Upper lobe of right lung (tissue), 1 donor: ENCODE data around the gene PRKN. TPM values are rescaled to one million over a fixed set of nuclear protein-coding genes. Genes with fewer than 3 reads are reported as not detected.
A peak's percentile ranks its signal among the peaks of the same experiment; 100 is the strongest.

Source experiments
- ATAC-seq: fragments of 200-7000 bp; cut with Tn5 transposase; one replicate; pipeline ENCODE4 v1.9.1; 2020; ENCODE audit warnings: mild to moderate bottlenecking, moderate library complexity
- DNase-seq: peaks from one replicate; pipeline ENCODE4 v3.0.0-alpha.2; 2020
- H3K27ac ChIP-seq: fragments of 200-600 bp; one replicate; pipeline ENCODE4 v1.8.0; 2022
- H3K27me3 ChIP-seq: fragments of 200-600 bp; one replicate; pipeline ENCODE4 v1.8.0; 2022; ENCODE audit warnings: mild to moderate bottlenecking
- H3K36me3 ChIP-seq: fragments of 200-600 bp; one replicate; pipeline ENCODE4 v1.8.0; 2022
- H3K4me1 ChIP-seq: fragments of 200-600 bp; one replicate; pipeline ENCODE4 v1.8.0; 2022
- H3K4me3 ChIP-seq: fragments of 200-600 bp; one replicate; pipeline ENCODE4 v1.8.0; 2022; ENCODE audit warnings: mild to moderate bottlenecking
- H3K9me3 ChIP-seq: fragments of 200-600 bp; one replicate; pipeline ENCODE4 v1.8.0; 2022
- CTCF ChIP-seq: fragments of 200-600 bp; IDR thresholded peaks from one replicate; pipeline ENCODE4 v1.8.0; 2022; ENCODE audit warnings: antibody characterized with exemption
- intact Hi-C: fragments of 100-400 bp; cut with DNase I; formaldehyde crosslinking; loops from one replicate; pipeline ENCODE4 v1.11.0; 2022
- total RNA-seq: library from RNA; stranded (reverse); fragmentation: NEBNext Ultra II Directional; extraction: Animal tissue kit (Norgen Biotek cat#: 25700); gene quantifications from one replicate; pipeline ENCODE4 v1.2.1, GENCODE V29; 2021
- donor health status: DM: no; HTN: yes; CAD: no; lungs with severe emphysema.

Gene PRKN
- total RNA-seq, 1 donor from 2014 or later = 2.7 TPM

- DNase-seq (no peak), ATAC-seq (no peak)
- no peak overlapping the region for H3K27ac ChIP-seq
- no peaks in the 10 kb centered on the region for H3K4me1 ChIP-seq
- TF ChIP-seq CTCF = no peak
- intact Hi-C loops = no loop called here
- H3K36me3 ChIP-seq = no peaks in the 10 kb centered on the region
- H3K27me3 ChIP-seq = no peaks in the 10 kb centered on the region
- H3K9me3 ChIP-seq = no peaks in the 10 kb centered on the region
- no peak overlapping the region for H3K4me3 ChIP-seq
Measured at GRCh38 chr6:162463576-162463975, 264.0 kb downstream of the PRKN start.

- ATAC-seq (no peak), DNase-seq (no peak)
- H3K4me3 ChIP-seq = no peak overlapping the region
- no peaks in the 10 kb centered on the region for H3K27me3 ChIP-seq
- no peaks in the 10 kb centered on the region for H3K9me3 ChIP-seq
- TF ChIP-seq CTCF = no peak
- no peaks in the 10 kb centered on the region for H3K36me3 ChIP-seq
- intact Hi-C loops = no loop called here
- H3K4me1 ChIP-seq = no peaks in the 10 kb centered on the region
- no peak overlapping the region for H3K27ac ChIP-seq
Measured at GRCh38 chr6:162459985-162460384, 267.6 kb downstream of the PRKN start.

- DNase-seq = no peak
- H3K4me3 ChIP-seq = no peak overlapping the region
- no peaks in the 10 kb centered on the region for H3K4me1 ChIP-seq
- no peaks in the 10 kb centered on the region for H3K36me3 ChIP-seq
- ATAC-seq = no peak
- intact Hi-C loops = no loop called here
- H3K9me3 ChIP-seq = no peaks in the 10 kb centered on the region
- H3K27me3 ChIP-seq = no peaks in the 10 kb centered on the region
- TF ChIP-seq CTCF = no peak
- no peak overlapping the region for H3K27ac ChIP-seq
Measured at GRCh38 chr6:162450358-162450757, 277.2 kb downstream of the PRKN start.

- H3K4me3 ChIP-seq = no peak overlapping the region
- no peaks in the 10 kb centered on the region for H3K4me1 ChIP-seq
- H3K27ac ChIP-seq = no peak overlapping the region
- ATAC-seq (no peak), DNase-seq (no peak)
- TF ChIP-seq CTCF = no peak
- H3K9me3 ChIP-seq = no peaks in the 10 kb centered on the region
- no peaks in the 10 kb centered on the region for H3K36me3 ChIP-seq
- no peaks in the 10 kb centered on the region for H3K27me3 ChIP-seq
- intact Hi-C loops = no loop called here
Measured at GRCh38 chr6:162448294-162448693, 279.3 kb downstream of the PRKN start.

- Histone ChIP-seq H3K36me3 (no peaks in the 10 kb centered on the region), H3K9me3 (peaks cover 6% of the 10 kb centered on the region), H3K4me3 (no peak overlapping the region), H3K4me1 (no peaks in the 10 kb centered on the region), H3K27ac (no peak overlapping the region), H3K27me3 (no peaks in the 10 kb centered on the region)
- no peak for ATAC-seq
- DNase-seq = no peak
- no peak for TF ChIP-seq CTCF
- intact Hi-C loops = no loop called here
Measured at GRCh38 chr6:162443101-162443500, 284.5 kb downstream of the PRKN start.

- H3K4me3 ChIP-seq = no peak overlapping the region
- H3K36me3 ChIP-seq = no peaks in the 10 kb centered on the region
- peak; percentile 29 for TF ChIP-seq CTCF
- H3K27me3 ChIP-seq = no peaks in the 10 kb centered on the region
- no peak for DNase-seq
- no peak overlapping the region for H3K27ac ChIP-seq
- peaks cover 6% of the 10 kb centered on the region for H3K9me3 ChIP-seq
- H3K4me1 ChIP-seq = no peaks in the 10 kb centered on the region
- intact Hi-C loops = no loop called here
- ATAC-seq = peak; percentile 42
Measured at GRCh38 chr6:162442687-162443086, 284.9 kb downstream of the PRKN start.
